GM18951 (cell line): ENCODE measurements around the gene NLRP9.

Source experiments
- POLR2A ChIP-seq: IDR thresholded peaks from 4 replicates; pipeline ENCODE4 v1.6.1; 2011; ENCODE audit warnings: mild to moderate bottlenecking; ENCODE audit not compliant: insufficient read length, insufficient read depth; ENCODE audit errors: extremely low read depth
- in situ Hi-C: fragments of 300-500 bp; cut with MboI; formaldehyde crosslinking; loops from one replicate; pipeline ENCODE4 v1.12.0; 2022; ENCODE audit warnings: low sequenced_read_pairs, mixed read lengths, inconsistent platforms; ENCODE audit not compliant: unreplicated experiment

Gene NLRP9

GRCh38 chr19:55687281-55688201 is 50.7 kb downstream of the NLRP9 start:
- in situ Hi-C loops: no loop called here
- no peak for TF ChIP-seq POLR2A

- TF ChIP-seq POLR2A: no peak
- in situ Hi-C loops: no loop called here
Observed at GRCh38 chr19:55686311-55687050, 51.7 kb downstream of the NLRP9 start.

GRCh38 chr19:55685776-55686175 is 52.4 kb downstream of the NLRP9 start:
- in situ Hi-C loops: no loop called here
- TF ChIP-seq POLR2A: no peak

GRCh38 chr19:55684946-55685681 is 53.1 kb downstream of the NLRP9 start:
- TF ChIP-seq POLR2A: no peak
- in situ Hi-C loops: no loop called here

GRCh38 chr19:55683449-55684261 is 54.5 kb downstream of the NLRP9 start:
- in situ Hi-C loops: no loop called here
- no peak for TF ChIP-seq POLR2A

- in situ Hi-C loops: no loop called here
- no peak for TF ChIP-seq POLR2A
Observed at GRCh38 chr19:55681131-55682092, 56.8 kb downstream of the NLRP9 start.

- TF ChIP-seq POLR2A: no peak
- in situ Hi-C loops: no loop called here
Observed at GRCh38 chr19:55680339-55681130, 57.7 kb downstream of the NLRP9 start.

GRCh38 chr19:55679343-55680257 is 58.6 kb downstream of the NLRP9 start:
- no peak for TF ChIP-seq POLR2A
- in situ Hi-C loops: no loop called here

GRCh38 chr19:55678121-55678671 is 60.0 kb downstream of the NLRP9 start:
- in situ Hi-C loops: no loop called here
- TF ChIP-seq POLR2A: peak; percentile 47

GRCh38 chr19:55677572-55678028 is 60.6 kb downstream of the NLRP9 start:
- no peak for TF ChIP-seq POLR2A
- in situ Hi-C loops: no loop called here
